T-cell (primary cell): ENCODE measurements around the gene DCBLD2. TPM values are rescaled to one million over a fixed set of nuclear protein-coding genes. Genes with fewer than 3 reads are reported as not detected.

Experiments
- ATAC-seq, 4 experiments: fragments of 200-7000 bp in 3 of 4; fragments of 150-1000 bp in 1 of 4; cut with Tn5 transposase; replicated peaks in 1 of 4; 1 replicate in 3 of 4; 2 replicates in 1 of 4; pipeline ENCODE4 v1.10.0; 2021; ENCODE audit warnings: moderate library complexity in 3 of 4, mild to moderate bottlenecking in 2 of 4, moderate number of reproducible peaks in 1 of 4
- CTCF ChIA-PET, 2 donors: fragments of 300-600 bp; sonication (Branson Sonifier 250); formaldehyde crosslinking; loops; one replicate each; lab custom pipeline; 2022; ENCODE audit warnings: antibody characterized with exemption in 2 of 2; lab: Charles Lee
- POLR2A ChIA-PET, 2 donors: fragments of 300-600 bp; sonication (Branson Sonifier 250); formaldehyde crosslinking; loops; one replicate each; lab custom pipeline; 2022; ENCODE audit warnings: antibody characterized with exemption in 2 of 2; lab: Charles Lee
- DNase-seq, 35 experiments: peaks; one replicate each; pipeline versions ENCODE4 v3.0.0 to v3.0.0-alpha.2; 2013 to 2023
- H3K27ac ChIP-seq: one replicate; pipeline ENCODE4 v1.5.1; 2013; ENCODE audit warnings: low read length
- H3K27me3 ChIP-seq, 2 experiments: replicated peaks in 1 of 2; 1 replicate in 1 of 2; 2 replicates in 1 of 2; pipeline versions ENCODE4 v1.6.1 to v1.7.0; 2013; ENCODE audit warnings: low read length in 1 of 2, mixed read lengths in 1 of 2; ENCODE audit not compliant: control insufficient read depth in 2 of 2, insufficient read depth in 2 of 2; ENCODE audit errors: extremely low read depth in 1 of 2
- H3K36me3 ChIP-seq, 2 donors: 1 replicate in 1 of 2; 2 replicates in 1 of 2; pipeline versions ENCODE4 v1.6.1 to v1.7.0; 2013; ENCODE audit warnings: low read length in 1 of 2; ENCODE audit not compliant: control insufficient read depth in 2 of 2, insufficient read depth in 1 of 2; ENCODE audit errors: extremely low read depth in 1 of 2
- H3K4me1 ChIP-seq, 2 experiments: 1 replicate in 1 of 2; 2 replicates in 1 of 2; pipeline versions ENCODE4 v1.6.1 to v1.7.0; 2013; ENCODE audit warnings: low read length in 2 of 2, mixed read lengths in 1 of 2; ENCODE audit not compliant: insufficient read depth in 2 of 2, control insufficient read depth in 1 of 2; ENCODE audit errors: extremely low read depth in 1 of 2
- H3K4me3 ChIP-seq, 2 donors: 1 replicate in 1 of 2; 2 replicates in 1 of 2; pipeline versions ENCODE4 v1.5.1 to v1.7.0; 2013; ENCODE audit warnings: mild to moderate bottlenecking in 2 of 2, low read length in 1 of 2, moderate library complexity in 1 of 2; ENCODE audit not compliant: control insufficient read depth in 1 of 2; ENCODE audit errors: extremely low read depth in 1 of 2
- H3K9me3 ChIP-seq: 2 replicates; pipeline ENCODE4 v1.7.0; 2013
- H3K27ac Mint-ChIP-seq, 2 donors: one replicate each; pipeline ENCODE4 v1.8.0; 2020 to 2021; ENCODE audit warnings: mild to moderate bottlenecking in 2 of 2, mixed read lengths in 2 of 2
- H3K27me3 Mint-ChIP-seq, 2 donors: one replicate each; pipeline ENCODE4 v1.8.0; 2021 to 2022; ENCODE audit warnings: mixed read lengths in 2 of 2
- H3K36me3 Mint-ChIP-seq: one replicate; pipeline ENCODE4 v1.8.0; 2021; ENCODE audit warnings: mixed read lengths
- H3K4me1 Mint-ChIP-seq, 3 donors: one replicate each; pipeline ENCODE4 v1.8.0; 2020 to 2022; ENCODE audit warnings: mixed read lengths in 3 of 3, mild to moderate bottlenecking in 1 of 3
- H3K4me3 Mint-ChIP-seq, 3 donors: one replicate each; pipeline ENCODE4 v1.8.0; 2020 to 2022; ENCODE audit warnings: mild to moderate bottlenecking in 3 of 3, mixed read lengths in 3 of 3, moderate library complexity in 3 of 3
- H3K9me3 Mint-ChIP-seq, 3 donors: one replicate each; pipeline ENCODE4 v1.8.0; 2020 to 2022; ENCODE audit warnings: mixed read lengths in 3 of 3
- WGBS: methylation state at CpG from one replicate; pipeline ENCODE4 v1.1.5; 2013; ENCODE audit warnings: missing lambda C conversion rate; ENCODE audit not compliant: insufficient coverage; 5-methylcytosine and 5-hydroxymethylcytosine counted together
- total RNA-seq, 35 experiments: library from RNA in 6 of 35; stranded (reverse) in 6 of 35; fragments of 120-200 nt in 1 of 35; gene quantifications; one replicate each; pipeline versions ENCODE4 v1.2.1 to v1.2.4 and lab custom pipeline; 2013 to 2026

Gene DCBLD2
- total RNA-seq, 5 donors from 2014 or later (not counting 1 experiment from before 2014, with no cell fraction given), result 2.3 to 3.0 (median 2.8) TPM

DNA sequence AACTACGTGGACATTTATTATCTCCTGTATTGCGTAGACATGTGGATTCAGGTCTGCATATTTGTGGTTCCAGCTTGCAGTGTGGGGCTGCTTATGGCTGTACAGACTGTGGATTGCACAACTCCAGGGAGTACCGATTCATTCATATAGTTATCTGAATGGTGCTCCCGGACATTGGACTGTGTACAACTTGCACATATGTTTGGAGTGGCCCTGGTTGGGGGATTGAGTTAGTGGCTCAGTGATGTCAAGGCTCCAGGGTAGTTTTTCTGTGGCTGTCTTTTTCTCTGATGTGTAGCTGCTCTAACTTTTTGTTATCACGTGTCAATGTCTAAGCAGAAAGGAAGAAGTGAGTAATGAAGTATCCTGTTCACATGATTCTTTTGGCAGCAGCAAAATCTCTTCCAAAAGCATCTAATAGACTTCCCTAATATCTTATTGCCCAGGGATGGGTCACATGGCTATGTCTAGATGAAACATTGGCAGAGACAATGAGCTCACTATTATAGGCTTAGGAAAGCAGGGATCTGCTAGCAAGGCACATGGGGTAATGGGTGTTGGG is 122.6 kb downstream of the DCBLD2 start:
- DNase-seq (no peak), ATAC-seq (no peak)
- 42% methylated on average over 4 of the region's 5 CpGs for WGBS
- peaks cover 18 to 24% of the 10 kb centered on the region in 2 donors for H3K27me3 Mint-ChIP-seq
- CTCF ChIA-PET, result no interaction called here
- no peak overlapping the region for H3K4me3 Mint-ChIP-seq
- Histone ChIP-seq H3K4me3 (no peak overlapping the region), H3K4me1 (no peaks in the 10 kb centered on the region), H3K27me3 (no peaks in the 10 kb centered on the region), H3K9me3 (no peaks in the 10 kb centered on the region), H3K27ac (no peak overlapping the region), H3K36me3 (no peaks in the 10 kb centered on the region)
- no peaks in the 10 kb centered on the region for H3K36me3 Mint-ChIP-seq
- no peaks in the 10 kb centered on the region for H3K4me1 Mint-ChIP-seq
- H3K27ac Mint-ChIP-seq, result no peak overlapping the region
- no peaks in the 10 kb centered on the region for H3K9me3 Mint-ChIP-seq
- POLR2A ChIA-PET, result interaction anchor here in 1 of 2 donors (0.7 kb wide), 1 partner anchor 13 kb away, joined by 4 read pairs; no protein-coding TSS in a partner anchor

DNA sequence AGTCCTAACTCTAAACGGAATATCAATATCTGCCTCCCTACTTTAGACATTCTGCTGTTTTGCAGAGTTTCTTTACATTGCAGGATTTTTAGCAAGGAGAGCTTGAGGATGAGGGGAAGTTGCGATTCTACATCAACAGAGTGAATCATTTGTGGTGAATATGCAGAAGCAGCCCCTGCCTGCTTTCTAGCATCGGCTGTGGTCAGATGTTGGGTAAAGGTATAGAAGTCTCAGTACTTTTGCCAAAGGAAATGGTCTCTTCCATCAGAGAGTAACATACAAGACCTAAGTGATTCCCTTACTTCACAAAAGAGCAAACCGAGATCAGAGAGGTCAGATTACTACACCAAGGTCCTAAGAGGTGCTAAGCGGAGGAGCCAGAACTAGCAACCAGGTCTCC is 123.1 kb downstream of the DCBLD2 start:
- Mint-ChIP-seq H3K4me3 (no peak overlapping the region), H3K27ac (no peak overlapping the region), H3K9me3 (no peaks in the 10 kb centered on the region), H3K4me1 (no peaks in the 10 kb centered on the region), H3K36me3 (no peaks in the 10 kb centered on the region), H3K27me3 (peaks cover 18 to 24% of the 10 kb centered on the region in 2 donors)
- no peaks in the 10 kb centered on the region for H3K27me3 ChIP-seq
- no peak for DNase-seq
- H3K36me3 ChIP-seq, result no peaks in the 10 kb centered on the region
- POLR2A ChIA-PET, result interaction anchor here in 1 of 2 donors (0.6 kb wide), 1 partner anchor 339 kb away, joined by 3 read pairs; no protein-coding TSS in a partner anchor
- no peaks in the 10 kb centered on the region for H3K9me3 ChIP-seq
- CTCF ChIA-PET, result no interaction called here
- no CpG with 5 or more reads among the region's 5 CpGs for WGBS
- ATAC-seq, result no peak
- H3K4me1 ChIP-seq, result no peaks in the 10 kb centered on the region
- H3K27ac ChIP-seq, result no peak overlapping the region
- H3K4me3 ChIP-seq, result no peak overlapping the region

- Histone ChIP-seq H3K4me3 (no peak overlapping the region), H3K27ac (no peak overlapping the region), H3K36me3 (no peaks in the 10 kb centered on the region), H3K27me3 (no peaks in the 10 kb centered on the region), H3K4me1 (no peaks in the 10 kb centered on the region), H3K9me3 (no peaks in the 10 kb centered on the region)
- Mint-ChIP-seq H3K36me3 (no peaks in the 10 kb centered on the region), H3K27ac (no peak overlapping the region), H3K4me3 (no peak overlapping the region), H3K9me3 (no peaks in the 10 kb centered on the region), H3K4me1 (no peaks in the 10 kb centered on the region), H3K27me3 (peaks cover 18 to 24% of the 10 kb centered on the region in 2 donors)
- ATAC-seq (no peak), DNase-seq (no peak)
- ChIA-PET CTCF (no interaction called here), POLR2A (interaction anchor here in 1 of 2 donors (0.6 kb wide), 1 partner anchor 340 kb away, joined by 3 read pairs; no protein-coding TSS in a partner anchor)
Observed at GRCh38 chr3:98777801-98778220, 123.7 kb downstream of the DCBLD2 start.

GRCh38 chr3:98777286-98777685 is 124.2 kb downstream of the DCBLD2 start:
- H3K4me1 Mint-ChIP-seq, result no peaks in the 10 kb centered on the region
- DNase-seq, result no peak
- ChIA-PET CTCF (no interaction called here), POLR2A (no interaction called here)
- H3K27ac Mint-ChIP-seq, result no peak overlapping the region
- ATAC-seq, result no peak
- H3K36me3 Mint-ChIP-seq, result no peaks in the 10 kb centered on the region
- H3K27me3 Mint-ChIP-seq, result peaks cover 18 to 24% of the 10 kb centered on the region in 2 donors
- H3K4me3 Mint-ChIP-seq, result no peak overlapping the region
- H3K27ac ChIP-seq, result no peak overlapping the region
- H3K27me3 ChIP-seq, result no peaks in the 10 kb centered on the region
- H3K4me3 ChIP-seq, result no peak overlapping the region
- no peaks in the 10 kb centered on the region for H3K36me3 ChIP-seq
- no peaks in the 10 kb centered on the region for H3K9me3 Mint-ChIP-seq
- 83% methylated on average over 1 of the region's 2 CpGs for WGBS
- H3K4me1 ChIP-seq, result no peaks in the 10 kb centered on the region
- H3K9me3 ChIP-seq, result no peaks in the 10 kb centered on the region

DNA sequence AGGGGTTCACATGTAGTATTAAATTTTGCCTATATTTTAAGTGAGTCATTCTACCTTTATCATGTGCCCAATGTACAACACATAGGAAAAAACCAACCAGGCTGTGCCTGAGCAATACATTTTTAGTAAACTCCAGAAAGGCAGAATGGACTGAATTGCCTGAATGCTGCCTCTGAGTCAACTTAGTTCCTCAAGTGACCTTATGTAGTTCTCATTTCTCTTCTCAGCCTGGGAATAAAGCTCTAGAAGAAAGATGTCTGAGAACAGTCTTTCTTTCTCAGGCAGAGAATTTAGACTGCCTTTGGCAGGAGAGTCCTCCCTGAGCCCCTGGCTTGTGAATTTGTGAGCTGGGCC is 125.4 kb downstream of the DCBLD2 start:
- ChIA-PET CTCF (no interaction called here), POLR2A (no interaction called here)
- H3K27ac Mint-ChIP-seq, result no peak overlapping the region
- H3K27me3 Mint-ChIP-seq, result peaks cover 18 to 24% of the 10 kb centered on the region in 2 donors
- H3K4me3 Mint-ChIP-seq, result no peak overlapping the region
- Histone ChIP-seq H3K27me3 (no peaks in the 10 kb centered on the region), H3K4me1 (no peaks in the 10 kb centered on the region), H3K9me3 (no peaks in the 10 kb centered on the region), H3K27ac (no peak overlapping the region), H3K36me3 (no peaks in the 10 kb centered on the region), H3K4me3 (no peak overlapping the region)
- H3K9me3 Mint-ChIP-seq, result no peaks in the 10 kb centered on the region
- H3K4me1 Mint-ChIP-seq, result no peaks in the 10 kb centered on the region
- ATAC-seq (no peak), DNase-seq (no peak)
- no peaks in the 10 kb centered on the region for H3K36me3 Mint-ChIP-seq

GRCh38 chr3:98775459-98776139 is 125.9 kb downstream of the DCBLD2 start:
- DNase-seq, result no peak
- H3K9me3 Mint-ChIP-seq, result no peaks in the 10 kb centered on the region
- no CpG with 5 or more reads among the region's 3 CpGs for WGBS
- H3K36me3 Mint-ChIP-seq, result no peaks in the 10 kb centered on the region
- Histone ChIP-seq H3K9me3 (no peaks in the 10 kb centered on the region), H3K27me3 (no peaks in the 10 kb centered on the region), H3K36me3 (no peaks in the 10 kb centered on the region), H3K4me1 (no peaks in the 10 kb centered on the region), H3K4me3 (no peak overlapping the region), H3K27ac (no peak overlapping the region)
- no peak for ATAC-seq
- H3K4me1 Mint-ChIP-seq, result no peaks in the 10 kb centered on the region
- no peak overlapping the region for H3K4me3 Mint-ChIP-seq
- CTCF ChIA-PET, result interaction anchor here in 1 of 2 donors (0.7 kb wide), 1 partner anchor 231 kb away, joined by 3 read pairs; no protein-coding TSS in a partner anchor
- no peak overlapping the region for H3K27ac Mint-ChIP-seq
- peaks cover 18 to 24% of the 10 kb centered on the region in 2 donors for H3K27me3 Mint-ChIP-seq
- POLR2A ChIA-PET, result no interaction called here
